HepG2 (cell line): Measurements from ENCODE around the gene IFIT1B.
"Not testable (repeated sequence)": the region's sequence is repeated elsewhere in the genome, so short reads cannot be mapped to it uniquely, and the experiment has no call there.

Experiments
- CEBPB ChIP-seq: IDR thresholded peaks from 2 replicates; pipeline ENCODE4 v1.6.1; 2011; ENCODE audit warnings: low read depth, low read length, improper control_type of control experiment, borderline replicate concordance
- SIN3B ChIP-seq: fragments of 150-350 bp; IDR thresholded peaks from 2 replicates; pipeline ENCODE4 v1.6.1; 2014; ENCODE audit warnings: low read length
- ZNF263 ChIP-seq: sonication (generic); formaldehyde crosslinking; IDR thresholded peaks from 2 replicates; pipeline ENCODE4 v1.4.0; 2020; ENCODE audit warnings: missing genetic modification reagents
- ZNF350 ChIP-seq: sonication (generic); formaldehyde crosslinking; IDR thresholded peaks from 2 replicates; pipeline ENCODE4 v1.4.0; 2020; ENCODE audit warnings: mild to moderate bottlenecking, low read depth, missing genetic modification reagents, borderline replicate concordance
- TF ChIP-seq, protein P1 (sequence below): sonication (generic); formaldehyde crosslinking; IDR thresholded peaks from 2 replicates; pipeline ENCODE4 v1.5.0; 2020; ENCODE audit warnings: mild to moderate bottlenecking, missing genetic modification reagents, moderate library complexity
- TF ChIP-seq, protein P2 (sequence below): fragments of 450-650 bp; IDR thresholded peaks from 2 replicates; pipeline ENCODE4 v1.6.1; 2016
- TF ChIP-seq, protein P3 (sequence below): sonication (generic); formaldehyde crosslinking; IDR thresholded peaks from 2 replicates; pipeline ENCODE4 v1.8.1; 2022; ENCODE audit warnings: low read depth, mild to moderate bottlenecking, missing genetic modification reagents
- TF ChIP-seq, protein P4 (sequence below): sonication (generic); formaldehyde crosslinking; IDR thresholded peaks from 2 replicates; pipeline ENCODE4 v1.4.0; 2020; ENCODE audit warnings: missing genetic modification reagents

DNA sequence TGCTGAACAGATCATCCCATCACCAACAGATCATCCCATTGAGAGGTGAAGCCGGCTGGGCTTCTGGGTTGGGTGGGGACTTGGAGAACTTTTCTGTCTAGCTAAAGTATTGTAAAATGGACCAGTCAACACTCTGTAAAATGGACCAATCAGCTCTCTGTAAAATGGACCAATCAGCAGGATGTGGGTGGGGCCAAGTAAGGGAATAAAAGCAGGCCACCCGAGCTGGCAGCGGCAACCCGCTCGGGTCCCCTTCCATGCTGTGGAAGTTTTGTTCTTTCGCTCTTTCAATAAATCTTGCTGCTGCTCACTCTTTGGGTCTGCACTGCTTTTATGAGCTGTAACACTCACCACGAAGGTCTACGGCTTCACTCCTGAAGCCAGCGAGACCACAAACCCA is 28.3 kb downstream of the IFIT1B start:
- TF ChIP-seq, protein P1, sequence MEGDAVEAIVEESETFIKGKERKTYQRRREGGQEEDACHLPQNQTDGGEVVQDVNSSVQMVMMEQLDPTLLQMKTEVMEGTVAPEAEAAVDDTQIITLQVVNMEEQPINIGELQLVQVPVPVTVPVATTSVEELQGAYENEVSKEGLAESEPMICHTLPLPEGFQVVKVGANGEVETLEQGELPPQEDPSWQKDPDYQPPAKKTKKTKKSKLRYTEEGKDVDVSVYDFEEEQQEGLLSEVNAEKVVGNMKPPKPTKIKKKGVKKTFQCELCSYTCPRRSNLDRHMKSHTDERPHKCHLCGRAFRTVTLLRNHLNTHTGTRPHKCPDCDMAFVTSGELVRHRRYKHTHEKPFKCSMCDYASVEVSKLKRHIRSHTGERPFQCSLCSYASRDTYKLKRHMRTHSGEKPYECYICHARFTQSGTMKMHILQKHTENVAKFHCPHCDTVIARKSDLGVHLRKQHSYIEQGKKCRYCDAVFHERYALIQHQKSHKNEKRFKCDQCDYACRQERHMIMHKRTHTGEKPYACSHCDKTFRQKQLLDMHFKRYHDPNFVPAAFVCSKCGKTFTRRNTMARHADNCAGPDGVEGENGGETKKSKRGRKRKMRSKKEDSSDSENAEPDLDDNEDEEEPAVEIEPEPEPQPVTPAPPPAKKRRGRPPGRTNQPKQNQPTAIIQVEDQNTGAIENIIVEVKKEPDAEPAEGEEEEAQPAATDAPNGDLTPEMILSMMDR (CRISPR knock-in tag), result not testable (repeated sequence)
- TF ChIP-seq, protein P2, sequence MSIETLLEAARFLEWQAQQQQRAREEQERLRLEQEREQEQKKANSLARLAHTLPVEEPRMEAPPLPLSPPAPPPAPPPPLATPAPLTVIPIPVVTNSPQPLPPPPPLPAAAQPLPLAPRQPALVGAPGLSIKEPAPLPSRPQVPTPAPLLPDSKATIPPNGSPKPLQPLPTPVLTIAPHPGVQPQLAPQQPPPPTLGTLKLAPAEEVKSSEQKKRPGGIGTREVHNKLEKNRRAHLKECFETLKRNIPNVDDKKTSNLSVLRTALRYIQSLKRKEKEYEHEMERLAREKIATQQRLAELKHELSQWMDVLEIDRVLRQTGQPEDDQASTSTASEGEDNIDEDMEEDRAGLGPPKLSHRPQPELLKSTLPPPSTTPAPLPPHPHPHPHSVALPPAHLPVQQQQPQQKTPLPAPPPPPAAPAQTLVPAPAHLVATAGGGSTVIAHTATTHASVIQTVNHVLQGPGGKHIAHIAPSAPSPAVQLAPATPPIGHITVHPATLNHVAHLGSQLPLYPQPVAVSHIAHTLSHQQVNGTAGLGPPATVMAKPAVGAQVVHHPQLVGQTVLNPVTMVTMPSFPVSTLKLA, result not testable (repeated sequence)
- not testable (repeated sequence) for TF ChIP-seq SIN3B; ZNF263; CEBPB; ZNF350 (CRISPR knock-in tag)
- TF ChIP-seq, protein P3, sequence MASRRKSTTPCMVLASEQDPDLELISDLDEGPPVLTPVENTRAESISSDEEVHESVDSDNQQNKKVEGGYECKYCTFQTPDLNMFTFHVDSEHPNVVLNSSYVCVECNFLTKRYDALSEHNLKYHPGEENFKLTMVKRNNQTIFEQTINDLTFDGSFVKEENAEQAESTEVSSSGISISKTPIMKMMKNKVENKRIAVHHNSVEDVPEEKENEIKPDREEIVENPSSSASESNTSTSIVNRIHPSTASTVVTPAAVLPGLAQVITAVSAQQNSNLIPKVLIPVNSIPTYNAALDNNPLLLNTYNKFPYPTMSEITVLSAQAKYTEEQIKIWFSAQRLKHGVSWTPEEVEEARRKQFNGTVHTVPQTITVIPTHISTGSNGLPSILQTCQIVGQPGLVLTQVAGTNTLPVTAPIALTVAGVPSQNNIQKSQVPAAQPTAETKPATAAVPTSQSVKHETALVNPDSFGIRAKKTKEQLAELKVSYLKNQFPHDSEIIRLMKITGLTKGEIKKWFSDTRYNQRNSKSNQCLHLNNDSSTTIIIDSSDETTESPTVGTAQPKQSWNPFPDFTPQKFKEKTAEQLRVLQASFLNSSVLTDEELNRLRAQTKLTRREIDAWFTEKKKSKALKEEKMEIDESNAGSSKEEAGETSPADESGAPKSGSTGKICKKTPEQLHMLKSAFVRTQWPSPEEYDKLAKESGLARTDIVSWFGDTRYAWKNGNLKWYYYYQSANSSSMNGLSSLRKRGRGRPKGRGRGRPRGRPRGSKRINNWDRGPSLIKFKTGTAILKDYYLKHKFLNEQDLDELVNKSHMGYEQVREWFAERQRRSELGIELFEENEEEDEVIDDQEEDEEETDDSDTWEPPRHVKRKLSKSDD (CRISPR knock-in tag), result not testable (repeated sequence)
- TF ChIP-seq, protein P4, sequence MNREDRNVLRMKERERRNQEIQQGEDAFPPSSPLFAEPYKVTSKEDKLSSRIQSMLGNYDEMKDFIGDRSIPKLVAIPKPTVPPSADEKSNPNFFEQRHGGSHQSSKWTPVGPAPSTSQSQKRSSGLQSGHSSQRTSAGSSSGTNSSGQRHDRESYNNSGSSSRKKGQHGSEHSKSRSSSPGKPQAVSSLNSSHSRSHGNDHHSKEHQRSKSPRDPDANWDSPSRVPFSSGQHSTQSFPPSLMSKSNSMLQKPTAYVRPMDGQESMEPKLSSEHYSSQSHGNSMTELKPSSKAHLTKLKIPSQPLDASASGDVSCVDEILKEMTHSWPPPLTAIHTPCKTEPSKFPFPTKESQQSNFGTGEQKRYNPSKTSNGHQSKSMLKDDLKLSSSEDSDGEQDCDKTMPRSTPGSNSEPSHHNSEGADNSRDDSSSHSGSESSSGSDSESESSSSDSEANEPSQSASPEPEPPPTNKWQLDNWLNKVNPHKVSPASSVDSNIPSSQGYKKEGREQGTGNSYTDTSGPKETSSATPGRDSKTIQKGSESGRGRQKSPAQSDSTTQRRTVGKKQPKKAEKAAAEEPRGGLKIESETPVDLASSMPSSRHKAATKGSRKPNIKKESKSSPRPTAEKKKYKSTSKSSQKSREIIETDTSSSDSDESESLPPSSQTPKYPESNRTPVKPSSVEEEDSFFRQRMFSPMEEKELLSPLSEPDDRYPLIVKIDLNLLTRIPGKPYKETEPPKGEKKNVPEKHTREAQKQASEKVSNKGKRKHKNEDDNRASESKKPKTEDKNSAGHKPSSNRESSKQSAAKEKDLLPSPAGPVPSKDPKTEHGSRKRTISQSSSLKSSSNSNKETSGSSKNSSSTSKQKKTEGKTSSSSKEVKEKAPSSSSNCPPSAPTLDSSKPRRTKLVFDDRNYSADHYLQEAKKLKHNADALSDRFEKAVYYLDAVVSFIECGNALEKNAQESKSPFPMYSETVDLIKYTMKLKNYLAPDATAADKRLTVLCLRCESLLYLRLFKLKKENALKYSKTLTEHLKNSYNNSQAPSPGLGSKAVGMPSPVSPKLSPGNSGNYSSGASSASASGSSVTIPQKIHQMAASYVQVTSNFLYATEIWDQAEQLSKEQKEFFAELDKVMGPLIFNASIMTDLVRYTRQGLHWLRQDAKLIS (CRISPR knock-in tag), result not testable (repeated sequence)
